ENCODE results near the gene MAP3K3.

The MAP3K3 gene

GRCh38 chr17:63622574-63623390 lies 565 bp downstream of the MAP3K3 start:
- peak; percentile 67 for DNase-seq (ENCODE audit: low spot score)

DNA sequence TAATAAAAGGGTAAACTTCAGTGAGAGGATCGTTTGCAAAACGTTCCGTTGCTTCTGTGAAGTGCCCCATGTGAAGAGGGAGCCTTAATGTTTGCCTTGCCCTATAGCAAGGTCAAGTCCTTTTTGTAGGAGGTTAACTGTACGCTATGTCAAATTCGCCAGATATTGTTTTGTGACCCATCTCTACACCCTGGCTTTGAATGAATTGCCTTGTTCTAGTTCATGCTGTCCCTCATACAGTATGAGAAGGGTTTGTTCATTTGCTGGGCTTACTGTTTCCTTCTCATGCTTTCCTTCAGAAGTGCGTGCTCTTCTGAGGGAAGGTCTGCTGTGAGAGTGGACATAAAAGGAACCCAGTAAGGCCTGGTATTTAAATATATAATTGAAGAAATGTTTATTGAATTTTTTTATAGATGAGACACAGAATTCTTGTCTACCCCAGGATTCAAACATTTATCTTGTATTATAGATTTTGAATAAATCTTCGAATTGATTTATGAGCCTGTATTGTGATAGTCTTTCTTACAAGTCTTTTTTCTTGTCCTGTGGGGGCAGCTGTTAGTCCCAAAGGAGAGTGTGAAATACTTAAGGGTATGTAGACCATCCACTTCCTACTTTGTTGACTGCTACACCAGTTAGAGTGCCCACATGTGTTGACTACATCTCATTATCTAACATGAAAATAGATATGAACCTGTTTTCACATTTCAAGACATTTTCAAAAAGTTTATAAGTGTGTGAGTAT lies 1.7 kb downstream of the MAP3K3 start:
- no peak for DNase-seq (ENCODE audit: low spot score)

DNA sequence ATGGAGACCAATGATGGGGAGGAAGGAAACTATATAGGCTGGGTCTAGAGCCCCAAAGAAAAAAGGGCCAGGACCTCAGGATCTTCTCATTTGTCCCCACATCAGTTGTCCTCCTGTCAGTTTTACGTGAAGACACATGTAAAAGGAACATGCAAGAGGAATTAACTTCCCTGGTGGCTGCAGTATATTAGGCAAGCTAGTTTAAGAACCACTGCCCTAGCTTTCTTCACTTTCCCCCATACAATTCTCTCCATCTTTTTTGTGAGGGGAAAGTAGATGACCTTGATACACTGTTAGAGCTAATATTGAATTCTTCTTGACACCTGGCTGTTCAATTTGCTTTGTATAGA lies 2.3 kb downstream of the MAP3K3 start:
- DNase-seq (ENCODE audit: low spot score), result no peak

GRCh38 chr17:63626551-63627180 lies 4.4 kb downstream of the MAP3K3 start:
- DNase-seq (ENCODE audit: low spot score), result no peak

DNA sequence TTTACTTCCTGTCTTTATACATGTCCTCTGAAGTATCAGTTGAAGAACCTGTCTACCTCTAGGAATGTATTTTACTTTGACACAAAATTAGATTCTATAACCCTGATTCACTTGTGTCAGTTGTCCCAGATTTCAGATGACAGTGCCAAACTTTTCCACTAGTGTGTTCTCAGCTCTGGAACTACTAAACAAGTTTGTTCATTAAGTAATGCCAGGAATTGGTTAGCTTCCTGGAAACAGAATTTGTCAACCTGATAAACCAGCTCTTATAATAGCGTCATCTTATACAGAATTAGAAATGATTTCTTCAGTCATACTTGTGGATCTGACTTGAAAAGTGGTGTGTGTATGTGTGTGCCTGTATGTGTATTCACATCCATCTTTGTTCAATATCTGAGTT lies 7.4 kb downstream of the MAP3K3 start:
- DNase-seq (ENCODE audit: low spot score), result no peak

GRCh38 chr17:63631062-63631461 lies 8.8 kb downstream of the MAP3K3 start:
- DNase-seq (ENCODE audit: low spot score), result no peak

- DNase-seq (ENCODE audit: low spot score), result no peak
These were observed 9.4 kb downstream of the MAP3K3 start for GRCh38 chr17:63631626-63632025.

- DNase-seq (ENCODE audit: low spot score), result no peak
These were observed 11.5 kb downstream of the MAP3K3 start for GRCh38 chr17:63633742-63634141.

DNA sequence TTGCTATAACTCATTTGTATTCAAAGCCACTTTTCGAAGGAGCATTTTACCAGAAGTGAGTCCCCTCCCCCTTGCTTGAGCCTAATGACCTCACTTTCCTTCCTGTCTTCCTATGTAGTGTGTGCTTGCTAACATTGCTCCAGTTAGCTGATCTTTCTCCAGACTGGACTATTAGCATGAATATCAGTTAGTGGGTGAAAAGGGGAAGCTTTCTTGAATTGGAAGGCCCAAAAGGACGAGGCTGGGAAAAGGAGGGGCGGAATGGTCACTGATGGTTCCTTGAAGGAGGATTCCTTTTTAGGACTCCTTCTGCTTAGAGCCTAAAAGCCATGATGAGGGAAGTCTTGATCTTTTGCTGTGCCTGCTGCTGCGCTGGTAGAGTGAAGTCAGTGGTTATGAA lies 11.9 kb downstream of the MAP3K3 start:
- no peak for DNase-seq (ENCODE audit: low spot score)

- DNase-seq (ENCODE audit: low spot score), result no peak
These were observed 12.6 kb downstream of the MAP3K3 start for GRCh38 chr17:63634816-63635215.

- no peak for DNase-seq (ENCODE audit: low spot score)
These were observed 13.1 kb downstream of the MAP3K3 start for GRCh38 chr17:63635290-63635689.

GRCh38 chr17:63635787-63636186 lies 13.6 kb downstream of the MAP3K3 start:
- no peak for DNase-seq (ENCODE audit: low spot score)

- no peak for DNase-seq (ENCODE audit: low spot score)
These were observed 16.9 kb downstream of the MAP3K3 start for GRCh38 chr17:63639125-63639524.

DNA sequence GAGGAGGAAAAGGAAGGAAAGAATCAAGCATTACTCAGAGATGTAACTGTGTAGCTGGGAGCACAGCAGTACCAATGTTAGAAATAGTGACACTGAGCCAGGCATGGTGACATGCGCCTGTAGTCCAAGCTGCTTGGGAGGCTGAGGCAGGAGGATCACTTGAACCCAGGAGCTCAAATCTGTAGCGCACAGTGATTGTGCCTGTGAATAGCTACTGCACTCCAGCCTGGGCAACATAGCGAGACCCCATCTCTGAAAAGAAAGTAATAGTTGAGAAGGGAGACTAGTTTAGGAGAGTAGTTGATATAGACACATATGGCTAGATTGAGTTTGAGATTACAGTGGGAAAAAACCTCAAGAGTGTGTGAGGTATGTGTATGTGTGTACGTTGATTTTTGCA lies 17.8 kb downstream of the MAP3K3 start:
- DNase-seq (ENCODE audit: low spot score), result no peak

GRCh38 chr17:63641692-63642448 lies 19.7 kb downstream of the MAP3K3 start:
- DNase-seq (ENCODE audit: low spot score), result no peak

GRCh38 chr17:63644846-63645245 lies 22.6 kb downstream of the MAP3K3 start:
- DNase-seq (ENCODE audit: low spot score), result no peak

GRCh38 chr17:63645775-63646487 lies 23.7 kb downstream of the MAP3K3 start:
- DNase-seq (ENCODE audit: low spot score), result no peak

- no peak for DNase-seq (ENCODE audit: low spot score)
These were observed 24.2 kb downstream of the MAP3K3 start for GRCh38 chr17:63646488-63646806.

DNA sequence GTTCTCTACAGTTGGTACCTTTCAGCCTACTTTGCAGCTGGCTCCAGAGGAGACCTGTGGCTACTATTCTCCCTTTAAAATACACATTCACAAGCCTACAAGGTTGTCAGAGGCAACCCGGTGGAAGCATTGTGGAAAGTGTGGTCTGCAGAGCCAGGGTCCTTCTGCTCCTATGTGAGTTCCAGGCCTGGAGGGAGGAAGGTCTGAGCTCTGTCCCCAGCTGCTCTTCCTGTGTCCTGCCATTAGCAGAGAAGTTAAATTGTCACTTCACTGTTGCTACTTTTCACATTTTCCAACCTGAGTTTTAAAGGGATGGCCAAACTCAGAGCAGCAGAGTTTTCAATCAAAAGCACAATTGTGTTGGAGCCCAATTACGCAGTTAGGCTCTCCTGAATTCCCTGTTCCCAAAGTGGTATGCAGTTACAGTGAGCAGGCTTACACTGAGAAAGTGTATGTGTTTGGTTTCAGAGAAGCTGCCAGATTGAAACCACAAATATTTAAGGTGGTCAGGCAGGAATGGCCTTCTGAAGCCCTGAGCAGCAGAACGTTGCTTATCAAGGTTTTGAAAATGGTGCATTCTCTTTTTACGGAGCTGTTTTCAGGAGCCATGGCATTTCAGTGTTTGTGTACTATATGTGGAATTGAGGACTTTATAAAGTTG lies 25.0 kb downstream of the MAP3K3 start:
- peak; percentile 70 for DNase-seq (ENCODE audit: low spot score)

DNA sequence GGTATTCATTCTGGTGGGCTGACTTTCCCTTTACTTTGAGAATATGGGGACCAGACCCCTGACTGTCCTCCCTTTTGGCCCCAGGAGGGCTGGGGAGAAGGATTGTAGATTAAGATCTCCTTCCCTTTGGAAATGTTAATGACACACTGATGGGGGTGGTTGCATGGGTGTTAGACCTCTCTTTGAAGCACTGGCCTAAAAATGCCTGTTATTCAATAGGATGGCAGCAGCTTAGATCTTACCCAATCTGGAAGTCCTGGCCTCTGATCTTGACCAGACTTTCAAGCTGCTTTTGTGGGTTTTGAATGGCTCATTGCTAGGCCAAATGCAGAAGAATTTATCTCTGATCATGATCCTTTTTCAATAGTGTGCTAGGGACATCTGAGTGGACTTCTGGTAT lies 25.7 kb downstream of the MAP3K3 start:
- DNase-seq (ENCODE audit: low spot score), result no peak

GRCh38 chr17:63649813-63650212 lies 27.6 kb downstream of the MAP3K3 start:
- no peak for DNase-seq (ENCODE audit: low spot score)

All from SW480 (cell line).